Natural killer cell (primary cell): ENCODE measurements around the gene MAP2K1. TPM values are rescaled to one million over a fixed set of nuclear protein-coding genes. Genes with fewer than 3 reads are reported as not detected.

Source experiments
- ATAC-seq, 3 donors: fragments of 150-1000 bp in 2 of 3; fragments of 200-7000 bp in 1 of 3; cut with Tn5 transposase; 1 replicate in 1 of 3; 2 replicates in 2 of 3; pipeline ENCODE4 v1.10.0; 2021; ENCODE audit warnings: mild to moderate bottlenecking in 2 of 3, moderate library complexity in 2 of 3
- DNase-seq, 2 donors: peaks; one replicate each; pipeline versions ENCODE4 v3.0.0 to v3.0.0-alpha.2; 2013 to 2021; ENCODE audit warnings: mixed read lengths in 1 of 2
- H3K27ac ChIP-seq: one replicate; pipeline ENCODE4 v1.5.1; 2013; ENCODE audit warnings: mild to moderate bottlenecking, low read length
- H3K27me3 ChIP-seq: one replicate; pipeline ENCODE4 v1.6.1; 2013; ENCODE audit warnings: low read length; ENCODE audit not compliant: control insufficient read depth, insufficient read depth
- H3K36me3 ChIP-seq: one replicate; pipeline ENCODE4 v1.6.1; 2013; ENCODE audit warnings: low read length; ENCODE audit not compliant: control insufficient read depth, insufficient read depth
- H3K4me1 ChIP-seq: one replicate; pipeline ENCODE4 v1.6.1; 2013; ENCODE audit warnings: low read length; ENCODE audit not compliant: control insufficient read depth, insufficient read depth
- H3K4me3 ChIP-seq: one replicate; pipeline ENCODE4 v1.5.1; 2013; ENCODE audit warnings: low read length
- H3K9me3 ChIP-seq: one replicate; pipeline ENCODE4 v1.6.1; 2013; ENCODE audit warnings: low read length; ENCODE audit not compliant: control insufficient read depth, insufficient read depth
- H3K27ac Mint-ChIP-seq, 2 donors: one replicate each; pipeline ENCODE4 v1.8.0; 2022; ENCODE audit warnings: mild to moderate bottlenecking in 2 of 2, mixed read lengths in 2 of 2, moderate library complexity in 1 of 2
- H3K27me3 Mint-ChIP-seq, 2 donors: one replicate each; pipeline ENCODE4 v1.8.0; 2022; ENCODE audit warnings: low read depth in 2 of 2, mixed read lengths in 2 of 2
- H3K36me3 Mint-ChIP-seq: one replicate; pipeline ENCODE4 v1.8.0; 2022; ENCODE audit warnings: mixed read lengths
- H3K4me1 Mint-ChIP-seq, 2 donors: one replicate each; pipeline ENCODE4 v1.8.0; 2022; ENCODE audit warnings: mixed read lengths in 2 of 2
- H3K4me3 Mint-ChIP-seq: one replicate; pipeline ENCODE4 v1.8.0; 2022; ENCODE audit warnings: mild to moderate bottlenecking, moderate library complexity, mixed read lengths
- H3K9me3 Mint-ChIP-seq, 2 donors: one replicate each; pipeline ENCODE4 v1.8.0; 2022; ENCODE audit warnings: mixed read lengths in 2 of 2
- WGBS: methylation state at CpG from one replicate; pipeline ENCODE4 v1.1.7; 2013; ENCODE audit warnings: missing lambda C conversion rate; ENCODE audit not compliant: insufficient coverage; 5-methylcytosine and 5-hydroxymethylcytosine counted together
- intact Hi-C: fragments of 100-400 bp; cut with micrococcal nuclease; formaldehyde crosslinking; loops from one replicate; pipeline ENCODE4 v1.14.2; 2022
- total RNA-seq, 4 donors: library from RNA; stranded (reverse); fragments of 120-200 nt in 1 of 4; gene quantifications; one replicate each; pipeline versions ENCODE4 v1.2.3 to v1.2.4, GENCODE V29; 2013 to 2022
- TF ChIP-seq, protein P1 (sequence below): fragments of 200-600 bp; IDR thresholded peaks from one replicate; pipeline ENCODE4 v1.8.0; 2022; ENCODE audit warnings: antibody characterized with exemption

MAP2K1 gene
- total RNA-seq, 3 donors from 2014 or later (not counting 1 experiment from before 2014, with no cell fraction given) = 45.5 to 49.2 (median 48.9) TPM

GRCh38 chr15:66504563-66505429 is 118.1 kb downstream of the MAP2K1 start, which contains the start of the genes RPL4 and ZWILCH:
RPL4 (minus strand) TSS chr15:66504855; CDS start chr15:66504790, 65 bp downstream.
ZWILCH (plus strand) TSS chr15:66505326; CDS start chr15:66505339, 13 bp downstream.
- intact Hi-C loops = loop anchor here (1.0 to 2.0 kb wide), 3 partner anchors 7 to 148 kb away; partner anchors contain the start of genes MAP2K1, SNAPC5 and TIPIN
- Mint-ChIP-seq H3K36me3 (peaks cover 7% of the 10 kb centered on the region), H3K9me3 (no peaks in the 10 kb centered on the region), H3K27ac (peak within 1 kb of the TSS; percentile 90 to 97), H3K4me1 (peaks cover 35 to 37% of the 10 kb centered on the region in 2 donors), H3K27me3 (no peaks in the 10 kb centered on the region), H3K4me3 (peak within 1 kb of the TSS; percentile 100)
- DNase-seq = peak; percentile 79 to 91
- ATAC-seq = peak; percentile 84 to 95 (median 87)
- WGBS = under 1% methylated on average over 33 of the region's 46 CpGs
- H3K27ac ChIP-seq = peak within 1 kb of the TSS; percentile 97
- H3K4me3 ChIP-seq = peak within 1 kb of the TSS; percentile 92
- peaks cover 20% of the 10 kb centered on the region for H3K4me1 ChIP-seq
- H3K27me3 ChIP-seq = no peaks in the 10 kb centered on the region
- H3K36me3 ChIP-seq = peaks cover 34% of the 10 kb centered on the region
- no peaks in the 10 kb centered on the region for H3K9me3 ChIP-seq
- TF ChIP-seq, protein P1, sequence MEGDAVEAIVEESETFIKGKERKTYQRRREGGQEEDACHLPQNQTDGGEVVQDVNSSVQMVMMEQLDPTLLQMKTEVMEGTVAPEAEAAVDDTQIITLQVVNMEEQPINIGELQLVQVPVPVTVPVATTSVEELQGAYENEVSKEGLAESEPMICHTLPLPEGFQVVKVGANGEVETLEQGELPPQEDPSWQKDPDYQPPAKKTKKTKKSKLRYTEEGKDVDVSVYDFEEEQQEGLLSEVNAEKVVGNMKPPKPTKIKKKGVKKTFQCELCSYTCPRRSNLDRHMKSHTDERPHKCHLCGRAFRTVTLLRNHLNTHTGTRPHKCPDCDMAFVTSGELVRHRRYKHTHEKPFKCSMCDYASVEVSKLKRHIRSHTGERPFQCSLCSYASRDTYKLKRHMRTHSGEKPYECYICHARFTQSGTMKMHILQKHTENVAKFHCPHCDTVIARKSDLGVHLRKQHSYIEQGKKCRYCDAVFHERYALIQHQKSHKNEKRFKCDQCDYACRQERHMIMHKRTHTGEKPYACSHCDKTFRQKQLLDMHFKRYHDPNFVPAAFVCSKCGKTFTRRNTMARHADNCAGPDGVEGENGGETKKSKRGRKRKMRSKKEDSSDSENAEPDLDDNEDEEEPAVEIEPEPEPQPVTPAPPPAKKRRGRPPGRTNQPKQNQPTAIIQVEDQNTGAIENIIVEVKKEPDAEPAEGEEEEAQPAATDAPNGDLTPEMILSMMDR = no peak

DNA sequence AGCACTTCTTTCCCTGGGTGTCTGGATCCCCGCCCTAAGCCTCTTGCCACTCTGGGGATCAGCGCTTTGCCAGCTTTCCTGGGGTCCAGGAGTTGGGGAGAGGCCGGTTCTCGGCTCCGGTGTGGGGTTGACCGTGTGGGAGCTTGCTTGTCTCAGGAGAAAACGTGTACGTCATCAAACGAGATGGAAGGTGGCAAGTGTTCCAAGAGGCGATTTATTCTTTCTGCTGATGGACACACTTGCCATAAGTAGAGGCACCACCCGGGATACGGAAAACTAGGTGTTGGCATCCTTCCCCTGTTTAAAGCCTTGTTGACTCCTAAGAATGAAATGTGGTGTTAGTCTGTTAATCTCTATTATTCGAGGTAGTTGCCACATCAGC is 118.7 kb downstream of the MAP2K1 start:
- Histone ChIP-seq H3K4me3 (peak overlapping the region; percentile 92), H3K9me3 (no peaks in the 10 kb centered on the region), H3K27me3 (no peaks in the 10 kb centered on the region), H3K4me1 (peaks cover 20% of the 10 kb centered on the region), H3K36me3 (peaks cover 28% of the 10 kb centered on the region), H3K27ac (peak overlapping the region; percentile 97)
- WGBS = 0% methylated on average over 13 of the region's 13 CpGs
- intact Hi-C loops = loop anchor here (1.0 to 2.0 kb wide), 3 partner anchors 8 to 149 kb away; partner anchors contain the start of genes MAP2K1, SNAPC5 and TIPIN
- peaks cover 35 to 37% of the 10 kb centered on the region in 2 donors for H3K4me1 Mint-ChIP-seq
- ATAC-seq (peak in 2 of 3 donors; percentile 9 to 16), DNase-seq (no peak)
- no peaks in the 10 kb centered on the region for H3K9me3 Mint-ChIP-seq
- H3K4me3 Mint-ChIP-seq = peak overlapping the region; percentile 100
- H3K27ac Mint-ChIP-seq = peak overlapping the region; percentile 90 to 97
- no peaks in the 10 kb centered on the region for H3K27me3 Mint-ChIP-seq
- H3K36me3 Mint-ChIP-seq = peaks cover 1% of the 10 kb centered on the region
- TF ChIP-seq, protein P1 = no peak

DNA sequence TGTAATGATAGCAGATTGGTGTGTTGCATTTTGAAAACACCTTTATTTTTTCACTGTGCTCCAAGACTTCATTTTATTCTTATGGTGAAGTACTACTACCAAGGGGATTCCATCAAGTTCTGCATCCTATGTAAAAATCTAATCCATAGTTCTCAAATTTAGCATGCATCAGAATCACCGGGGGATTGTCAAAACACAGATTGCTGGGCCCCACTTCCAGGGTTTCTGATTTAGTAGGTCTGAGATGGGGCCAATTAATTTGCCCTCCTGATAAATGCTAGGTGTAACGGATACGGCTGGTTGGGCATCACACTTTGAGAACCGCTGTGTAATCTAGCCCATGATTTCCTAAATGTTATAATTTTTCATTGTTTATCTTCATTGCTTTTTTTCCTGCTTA is 119.1 kb downstream of the MAP2K1 start:
- ATAC-seq (no peak), DNase-seq (no peak)
- TF ChIP-seq, protein P1 = no peak
- no peaks in the 10 kb centered on the region for H3K9me3 ChIP-seq
- no peaks in the 10 kb centered on the region for H3K27me3 Mint-ChIP-seq
- H3K27me3 ChIP-seq = no peaks in the 10 kb centered on the region
- intact Hi-C loops = loop anchor here (1.0 to 2.0 kb wide), 3 partner anchors 9 to 149 kb away; partner anchors contain the start of genes MAP2K1, SNAPC5 and TIPIN
- peak overlapping the region; percentile 90 to 97 for H3K27ac Mint-ChIP-seq
- 66% methylated on average over 4 of the region's 4 CpGs for WGBS
- H3K9me3 Mint-ChIP-seq = no peaks in the 10 kb centered on the region
- no peaks in the 10 kb centered on the region for H3K36me3 Mint-ChIP-seq
- H3K4me1 Mint-ChIP-seq = peaks cover 35 to 37% of the 10 kb centered on the region in 2 donors
- H3K36me3 ChIP-seq = peaks cover 24% of the 10 kb centered on the region
- peak overlapping the region; percentile 100 for H3K4me3 Mint-ChIP-seq
- H3K4me3 ChIP-seq = peak overlapping the region; percentile 92
- H3K4me1 ChIP-seq = peaks cover 20% of the 10 kb centered on the region
- peak overlapping the region; percentile 97 for H3K27ac ChIP-seq
